Fibroblast of skin of scalp (primary cell): Measurements from ENCODE around the gene PMEPA1.

Experiments
- DNase-seq: peaks from one replicate; pipeline ENCODE4 v3.0.0-alpha.2; 2013

The PMEPA1 gene

DNA sequence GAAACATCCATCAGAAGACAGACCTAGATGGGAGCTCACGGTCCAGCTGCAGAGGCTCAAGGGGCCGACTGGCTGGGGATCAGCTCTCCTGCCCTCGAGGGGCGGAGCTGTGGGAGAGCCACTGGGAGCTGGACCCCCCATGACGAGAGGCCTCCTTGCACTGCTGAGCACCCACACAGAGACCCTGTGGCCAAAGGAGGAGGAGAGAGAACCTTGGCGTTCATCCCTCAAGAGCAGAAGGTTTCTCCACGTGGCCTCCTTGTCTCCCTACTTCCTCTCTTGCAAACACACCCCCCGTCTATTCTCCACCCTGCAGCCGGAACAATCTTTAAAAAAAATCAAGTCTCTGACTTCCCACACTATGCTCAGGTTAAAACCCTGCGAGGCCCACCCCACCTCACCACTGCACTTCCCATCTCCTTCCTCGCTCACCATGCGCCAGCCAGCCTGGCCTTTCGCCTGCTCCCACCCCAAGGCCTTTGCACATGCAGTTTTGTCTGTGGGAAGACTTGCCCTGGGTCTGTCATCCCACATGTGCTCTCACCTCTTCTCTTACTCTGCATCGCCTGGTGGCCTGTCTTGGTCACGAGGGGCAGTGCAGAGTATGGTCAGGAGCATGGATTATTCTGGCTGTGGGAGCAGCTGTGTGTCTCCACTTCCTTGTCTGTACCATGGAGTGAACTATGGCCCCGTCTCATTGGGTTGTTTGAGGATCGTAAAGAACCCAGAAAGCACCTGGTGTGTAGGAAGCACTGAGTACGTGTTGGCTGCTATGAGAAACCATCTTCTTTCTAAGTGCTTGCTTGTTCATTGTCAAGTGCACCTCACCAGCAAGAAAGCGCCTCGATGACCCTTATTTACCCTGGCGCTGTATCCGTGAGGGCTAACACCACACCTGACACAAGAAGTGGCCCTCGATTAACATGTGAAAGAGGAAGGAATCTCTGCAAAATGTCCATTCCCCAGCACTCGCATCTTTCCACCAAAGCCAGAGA lies 32.9 kb downstream of the PMEPA1 start:
- no peak for DNase-seq

DNA sequence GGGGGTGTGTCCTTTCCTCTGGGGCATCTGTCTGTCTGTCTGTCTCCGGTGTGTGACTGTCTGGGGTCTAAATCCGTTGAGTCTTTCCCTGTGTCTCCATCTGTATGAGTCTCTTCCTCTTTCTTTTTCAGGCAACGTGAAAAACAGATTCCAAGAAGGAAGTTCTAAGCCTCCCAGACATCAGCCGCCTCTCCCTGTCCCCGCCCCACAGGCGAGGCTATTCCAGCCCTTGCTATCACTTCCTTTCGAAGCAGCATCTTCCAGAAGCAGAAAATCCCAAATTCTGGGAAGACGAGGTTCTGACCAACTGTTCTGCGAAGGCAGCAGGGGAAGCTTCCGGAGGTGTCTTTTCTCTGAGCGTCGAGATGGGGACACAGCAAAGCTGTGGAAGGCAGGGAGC lies 34.0 kb downstream of the PMEPA1 start:
- DNase-seq: no peak

DNA sequence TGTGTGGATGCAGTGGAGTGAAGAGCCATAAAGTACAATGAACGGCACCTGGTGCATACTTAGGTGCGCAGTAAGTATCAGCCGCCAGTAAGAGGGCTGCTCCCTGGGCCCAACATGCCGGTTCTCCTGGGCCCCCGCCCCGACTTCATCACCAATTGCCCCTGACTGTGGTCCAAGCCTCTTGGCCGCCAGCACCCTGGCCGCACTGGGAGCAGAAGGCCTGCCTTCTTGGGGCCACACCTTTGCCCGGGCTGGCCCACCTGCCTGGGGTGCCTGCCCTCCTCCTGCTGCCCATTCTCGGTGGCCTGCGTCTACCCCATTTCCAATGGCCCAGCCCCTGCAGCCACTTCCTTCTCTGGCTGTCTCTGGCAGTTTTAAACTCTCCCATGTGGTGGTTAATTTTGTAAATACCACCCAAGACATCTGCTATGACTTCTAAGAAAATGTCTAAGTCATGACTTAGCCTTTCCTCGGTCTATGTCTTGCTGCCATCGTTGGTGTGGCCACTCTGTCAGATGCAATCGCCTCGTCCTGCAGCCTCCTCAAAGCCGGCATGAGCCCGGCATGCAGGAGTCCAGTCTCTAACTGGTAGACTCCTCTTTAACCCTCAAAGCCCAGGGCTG lies 36.8 kb downstream of the PMEPA1 start:
- DNase-seq: peak; percentile 9

DNA sequence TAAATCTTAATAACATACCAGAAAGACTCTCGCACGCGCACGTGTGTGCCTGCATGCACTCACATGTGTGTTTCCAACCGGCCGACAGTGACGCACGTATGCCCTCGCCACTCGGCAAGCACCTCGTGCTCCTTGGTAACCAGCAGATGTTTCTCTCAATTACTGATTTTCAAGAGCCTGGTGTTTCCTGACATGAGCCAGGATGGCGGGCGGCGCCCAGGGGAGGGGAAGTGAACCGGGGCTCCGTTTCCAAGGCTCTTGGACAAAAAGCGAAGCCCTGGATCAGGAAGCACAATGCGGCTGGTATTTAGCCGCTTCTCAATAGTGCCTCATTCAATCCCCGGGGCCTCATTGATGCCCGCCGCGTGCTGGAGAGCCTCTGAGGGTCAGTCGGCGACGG lies 37.7 kb downstream of the PMEPA1 start:
- DNase-seq: peak; percentile 13

DNA sequence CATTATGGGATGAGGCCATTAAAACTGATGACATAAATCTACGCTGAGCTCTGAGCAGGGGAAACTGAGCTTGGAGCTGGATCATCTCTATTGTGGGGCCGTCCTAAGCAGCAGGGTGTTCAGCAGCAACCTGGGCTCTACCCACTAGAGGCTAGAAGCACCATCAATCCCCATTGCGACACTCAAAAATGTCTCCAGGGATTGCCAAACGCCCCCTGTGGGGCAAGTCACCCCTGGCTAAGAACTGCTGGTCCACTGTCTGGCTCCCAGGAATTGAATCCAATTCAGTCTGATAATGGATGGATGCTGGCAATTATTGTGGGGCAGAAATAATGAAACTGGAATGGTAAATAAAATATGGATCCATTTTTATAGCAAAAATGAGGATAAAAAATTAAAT lies 38.2 kb downstream of the PMEPA1 start:
- no peak for DNase-seq

DNA sequence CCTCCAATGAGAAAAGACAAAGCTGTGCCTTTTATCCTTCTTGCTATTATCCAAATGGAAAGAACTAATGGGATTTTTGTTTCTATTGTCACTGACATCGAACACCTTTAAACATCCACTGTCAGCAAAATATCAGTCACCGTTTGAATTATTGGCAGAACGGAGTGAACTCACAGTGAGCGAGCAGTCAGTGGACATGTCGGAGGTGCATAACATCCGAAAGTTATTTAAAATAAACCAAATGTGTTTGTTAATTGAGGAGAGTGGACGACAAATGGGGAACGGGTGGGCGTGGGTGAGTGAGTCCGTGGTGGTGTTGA lies 38.8 kb downstream of the PMEPA1 start:
- no peak for DNase-seq

DNA sequence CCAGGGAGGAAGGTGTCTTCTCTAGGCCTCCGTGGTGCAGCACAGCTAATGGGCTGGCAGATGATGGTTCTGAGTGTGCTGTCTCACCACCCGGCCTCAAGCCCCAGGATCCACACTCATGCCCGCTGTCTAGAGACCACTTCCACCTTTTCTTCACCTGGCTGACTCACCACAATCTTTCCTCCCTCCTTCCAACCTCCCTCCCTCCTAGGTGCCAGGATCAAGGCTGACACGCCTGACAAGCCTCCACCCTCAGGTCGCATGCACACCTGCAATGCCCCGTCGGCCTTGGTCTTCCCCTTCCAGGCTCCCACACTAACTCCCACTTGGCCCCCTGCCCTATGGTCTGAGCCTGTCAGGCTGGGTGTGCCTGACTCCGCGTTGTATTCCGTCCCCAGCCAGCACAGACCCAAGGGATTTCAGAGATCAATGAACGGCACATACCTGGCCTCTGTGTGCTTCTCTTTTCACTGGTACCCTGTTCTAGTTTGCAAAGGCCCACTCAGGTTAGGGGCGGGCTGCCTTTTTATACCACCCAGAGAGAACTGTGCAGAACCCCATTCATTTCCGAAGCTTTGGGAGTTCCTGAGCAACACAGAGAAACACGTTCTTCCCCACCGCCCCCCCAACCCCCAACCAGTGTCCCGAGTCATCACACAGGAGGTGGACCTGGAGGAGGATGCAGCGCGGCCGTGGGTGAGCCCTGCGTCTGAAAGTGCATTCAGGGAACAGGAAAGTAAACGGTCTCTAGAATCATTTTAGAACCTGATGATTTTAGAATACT lies 39.3 kb downstream of the PMEPA1 start:
- no peak for DNase-seq

DNA sequence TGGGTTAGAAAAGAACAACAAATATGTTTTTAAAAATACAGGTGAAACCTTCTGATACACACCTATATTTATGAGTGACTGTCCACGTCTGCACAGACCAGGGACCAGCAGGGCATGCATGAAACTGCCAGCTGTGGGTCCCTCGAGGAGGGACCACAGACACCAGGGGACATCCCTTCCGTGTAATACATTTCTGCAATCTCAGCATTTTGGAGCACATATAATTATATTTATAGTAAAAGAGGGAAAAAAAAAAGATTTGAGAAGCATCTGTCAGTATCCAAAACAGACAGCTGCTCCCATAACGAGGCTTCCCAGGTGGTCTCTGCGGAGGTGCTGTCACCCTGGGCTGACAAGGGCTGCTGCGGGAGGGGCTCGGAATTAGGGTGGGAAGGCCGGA lies 40.2 kb downstream of the PMEPA1 start:
- no peak for DNase-seq

DNA sequence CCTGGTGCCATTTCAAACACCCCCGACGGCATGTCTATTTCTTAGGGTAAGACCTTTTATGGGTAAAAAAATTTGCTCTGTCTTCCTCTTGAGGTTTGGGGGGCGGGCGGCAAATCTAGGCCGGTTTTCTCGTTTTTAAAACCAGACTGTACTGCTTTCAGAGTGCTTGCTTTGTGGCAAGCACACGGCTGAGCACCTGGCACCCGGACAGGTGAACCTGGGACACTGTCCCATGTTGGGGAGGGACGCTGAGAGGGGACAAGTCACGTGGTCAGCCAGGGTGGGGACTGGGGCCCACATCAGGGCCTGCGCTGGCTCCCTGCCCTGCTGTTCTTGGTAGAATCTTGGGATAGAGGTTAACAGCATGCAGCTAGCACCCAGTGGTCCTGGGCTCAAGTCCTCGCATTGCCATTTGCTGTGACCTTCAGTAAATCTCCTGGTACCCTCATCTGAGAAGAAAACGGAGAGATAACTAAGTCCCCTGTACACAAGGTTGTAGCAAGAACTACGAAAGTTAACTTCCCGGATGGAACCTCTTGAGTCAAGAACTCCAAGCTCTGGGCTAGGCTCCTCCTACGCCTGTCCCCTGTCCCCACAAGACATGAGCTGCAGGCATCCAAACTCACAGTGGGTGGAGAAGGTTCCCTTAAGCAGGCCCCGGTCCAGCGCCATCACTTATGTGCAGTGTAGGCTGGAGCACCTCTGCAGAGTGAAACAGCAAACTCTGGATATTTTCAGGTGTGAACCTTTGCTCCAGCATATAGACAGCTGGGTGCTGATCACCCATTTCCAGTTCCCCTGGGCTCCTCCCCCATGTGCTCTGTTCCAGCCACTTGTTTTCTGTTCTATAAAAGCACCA lies 41.7 kb downstream of the PMEPA1 start:
- DNase-seq: no peak

DNA sequence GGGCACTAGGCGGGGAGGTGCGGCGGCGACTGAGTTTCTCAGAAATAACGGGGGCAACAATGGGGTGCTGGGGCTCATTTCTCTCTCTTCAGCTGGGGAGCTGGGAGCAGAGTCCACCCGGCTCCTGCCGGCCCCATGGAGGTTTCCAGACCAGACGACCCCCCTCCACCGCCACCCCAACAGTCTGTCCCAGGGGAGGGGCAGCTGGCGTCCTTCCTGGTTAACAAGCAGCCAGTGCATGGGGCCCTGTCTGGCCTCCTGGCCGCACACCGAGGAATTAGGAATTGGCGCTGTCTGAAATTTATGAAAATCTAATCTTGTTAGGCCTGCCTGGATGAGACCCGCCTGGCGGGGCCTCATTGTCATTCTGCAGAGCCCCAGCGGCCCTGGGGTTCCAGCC lies 42.4 kb downstream of the PMEPA1 start:
- no peak for DNase-seq

DNA sequence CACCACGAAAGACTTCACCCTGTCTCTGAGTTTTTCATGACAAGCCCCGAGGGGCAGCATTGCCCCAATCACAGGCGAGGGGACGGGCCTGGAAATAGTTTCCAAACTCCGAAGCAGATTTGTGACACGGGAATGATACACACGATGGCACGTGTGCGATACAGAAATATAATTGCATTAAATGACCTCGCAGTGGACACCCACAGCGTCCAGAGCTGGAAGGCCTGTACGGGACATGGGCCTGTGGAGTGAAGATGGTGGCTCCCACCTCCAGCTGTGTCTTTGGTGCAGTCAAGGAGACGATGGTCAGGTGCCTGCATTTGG lies 43.0 kb downstream of the PMEPA1 start:
- no peak for DNase-seq

DNA sequence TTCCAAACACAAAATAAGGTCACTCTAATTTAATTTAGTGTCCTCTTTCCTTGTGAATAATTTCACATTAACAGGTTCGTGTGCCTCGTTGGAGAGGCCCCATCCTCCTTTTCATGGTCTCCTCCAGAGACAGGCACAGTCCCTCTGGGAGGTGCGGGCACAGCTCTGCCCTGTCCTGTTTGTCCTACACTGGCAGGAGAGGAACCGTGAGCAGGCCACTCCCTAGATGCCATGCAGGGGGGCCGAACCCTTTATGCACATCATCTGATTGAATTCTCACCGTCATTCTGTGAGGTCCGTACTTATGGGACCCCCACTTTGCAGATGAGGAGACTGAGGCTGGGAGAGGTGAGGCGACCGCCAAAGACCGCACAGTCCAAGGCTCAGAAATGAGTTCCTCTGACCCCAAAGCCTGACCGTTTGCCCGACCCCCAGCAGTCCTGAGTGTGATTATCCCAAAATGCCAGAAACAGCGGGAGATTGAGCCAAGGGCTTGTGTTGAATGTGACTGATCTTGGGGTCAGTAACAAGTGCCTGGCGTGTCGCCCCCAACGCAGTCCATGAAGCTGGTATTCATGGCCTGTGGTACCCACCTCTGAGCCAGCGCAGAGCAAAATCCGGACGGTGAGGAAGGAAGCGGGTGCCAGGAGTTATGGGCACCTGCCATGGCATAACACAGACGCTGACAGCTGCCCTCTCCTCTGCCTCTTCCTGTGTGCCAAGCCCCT lies 43.5 kb downstream of the PMEPA1 start:
- no peak for DNase-seq

DNA sequence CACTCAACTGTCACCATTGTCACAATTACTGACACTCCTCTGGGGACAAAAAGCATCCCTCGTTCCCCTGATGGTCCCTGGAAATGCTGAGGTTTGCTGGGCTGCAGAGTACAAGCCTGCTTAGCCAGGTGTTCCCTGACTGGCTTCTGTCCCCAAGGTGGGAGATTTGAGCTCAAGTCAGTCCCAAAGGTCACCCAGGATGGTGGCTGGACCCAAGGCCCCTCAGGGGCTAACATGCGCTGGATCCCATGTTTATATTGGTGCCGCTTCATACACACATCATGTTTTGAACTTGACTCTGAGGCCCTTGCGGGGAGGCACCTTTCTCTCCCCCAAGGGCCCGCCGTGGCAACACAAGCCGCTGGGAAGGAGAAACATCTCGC lies 44.2 kb downstream of the PMEPA1 start:
- DNase-seq: no peak

DNA sequence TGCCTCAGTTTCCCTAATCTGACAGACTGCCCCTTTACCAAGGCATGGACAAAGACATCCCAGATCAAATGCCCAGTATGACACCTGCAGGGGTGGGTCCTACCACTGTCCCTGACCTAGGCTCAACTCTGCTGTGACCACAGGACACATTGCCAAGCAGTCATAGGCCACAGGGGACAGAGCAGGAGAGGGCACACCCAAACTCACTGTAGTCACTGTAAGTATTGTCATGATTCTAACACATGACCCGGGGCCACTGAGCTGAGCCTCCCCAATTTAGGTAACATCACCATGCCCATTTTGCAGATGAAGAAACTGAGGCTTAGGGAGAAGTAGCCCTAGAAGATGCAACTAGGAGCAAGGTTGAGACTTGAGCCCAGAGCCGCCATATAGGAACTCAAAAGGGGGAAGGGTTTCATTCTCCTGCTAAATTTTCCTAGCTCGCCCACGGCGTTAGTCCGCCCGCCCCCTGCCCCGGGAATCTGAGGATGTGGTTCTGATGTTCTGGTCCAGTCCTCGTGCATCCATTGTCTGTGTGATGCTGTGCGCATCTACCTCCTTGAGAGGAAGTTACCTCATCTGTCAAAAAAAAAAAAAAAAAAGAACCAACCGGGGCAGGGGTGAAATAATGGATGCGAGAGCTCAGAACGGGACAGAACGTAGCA lies 44.8 kb downstream of the PMEPA1 start:
- DNase-seq: no peak

DNA sequence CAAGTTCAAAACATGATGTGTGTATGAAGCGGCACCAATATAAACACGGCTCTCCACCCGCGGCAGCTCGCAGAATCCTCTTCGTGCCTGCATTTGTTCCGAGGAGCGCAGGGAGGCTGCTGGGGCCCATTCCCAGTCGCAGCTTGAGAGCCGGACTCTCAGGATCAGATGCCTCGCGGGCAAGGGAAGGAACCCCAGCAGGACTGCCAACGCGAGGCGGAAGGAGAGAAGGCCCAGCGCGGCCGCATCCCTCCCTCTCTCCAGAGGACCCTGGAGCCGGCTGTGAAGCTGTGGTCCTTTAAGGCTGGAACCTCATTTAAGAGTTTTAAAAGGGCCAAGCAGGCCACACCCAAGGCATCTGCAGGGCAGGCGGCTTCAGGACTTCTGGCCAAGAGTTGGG lies 45.3 kb downstream of the PMEPA1 start:
- DNase-seq: no peak

DNA sequence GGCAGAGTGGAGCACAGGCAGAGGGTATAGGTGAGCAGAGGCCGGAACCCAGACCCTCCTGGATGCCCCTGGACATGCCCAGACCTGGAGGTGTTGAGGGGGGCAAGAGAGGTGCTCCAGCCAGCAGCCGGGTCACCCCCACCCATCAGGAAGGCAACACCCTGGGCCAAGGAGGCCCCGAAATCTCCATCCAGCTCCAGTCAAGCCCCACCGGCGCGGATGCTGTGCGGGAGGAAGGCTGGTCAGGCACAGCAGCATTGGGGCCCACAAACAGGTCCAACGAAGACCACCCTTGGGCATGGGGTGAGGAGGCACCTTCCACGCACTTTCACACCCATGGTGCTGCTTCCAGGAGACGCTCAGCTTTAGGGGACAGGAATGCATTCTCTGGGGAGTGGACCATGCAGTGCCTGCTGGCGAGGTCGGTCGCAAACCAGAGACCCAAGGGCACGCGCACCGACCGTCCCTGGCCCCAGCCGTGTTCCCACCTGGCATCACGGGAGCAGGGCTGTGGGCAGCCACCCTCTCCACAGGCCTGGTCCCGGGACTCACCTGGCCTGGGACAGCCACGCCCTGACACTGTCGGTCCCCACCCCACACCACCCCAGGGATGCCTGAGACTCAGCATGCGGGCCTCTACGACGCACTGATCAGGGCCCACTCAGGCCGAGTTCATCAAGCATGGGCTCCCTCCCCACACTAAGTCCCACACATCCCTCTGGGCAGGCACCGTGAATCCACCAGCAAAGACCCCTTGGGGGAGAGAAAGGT lies 45.9 kb downstream of the PMEPA1 start:
- DNase-seq: no peak

DNA sequence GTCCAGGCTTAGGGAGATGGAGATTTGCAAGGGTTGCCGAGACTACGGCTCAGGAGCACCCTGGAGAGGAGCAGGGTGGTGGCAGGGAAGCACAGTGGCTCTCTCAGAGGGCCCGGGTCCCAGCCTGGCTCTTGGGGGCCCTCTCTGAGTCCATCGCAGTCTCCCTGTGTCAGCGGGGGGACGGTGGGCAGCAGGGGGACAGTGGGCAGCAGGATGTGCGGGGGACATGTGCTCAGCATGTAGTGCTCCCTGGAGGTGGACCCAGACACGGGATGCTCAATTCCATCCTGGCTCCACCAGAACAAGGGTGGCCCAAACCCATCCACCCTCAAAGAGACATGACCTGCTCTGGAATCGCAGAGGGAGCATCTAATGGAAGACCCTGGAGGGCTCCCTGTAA lies 46.6 kb downstream of the PMEPA1 start:
- no peak for DNase-seq

DNA sequence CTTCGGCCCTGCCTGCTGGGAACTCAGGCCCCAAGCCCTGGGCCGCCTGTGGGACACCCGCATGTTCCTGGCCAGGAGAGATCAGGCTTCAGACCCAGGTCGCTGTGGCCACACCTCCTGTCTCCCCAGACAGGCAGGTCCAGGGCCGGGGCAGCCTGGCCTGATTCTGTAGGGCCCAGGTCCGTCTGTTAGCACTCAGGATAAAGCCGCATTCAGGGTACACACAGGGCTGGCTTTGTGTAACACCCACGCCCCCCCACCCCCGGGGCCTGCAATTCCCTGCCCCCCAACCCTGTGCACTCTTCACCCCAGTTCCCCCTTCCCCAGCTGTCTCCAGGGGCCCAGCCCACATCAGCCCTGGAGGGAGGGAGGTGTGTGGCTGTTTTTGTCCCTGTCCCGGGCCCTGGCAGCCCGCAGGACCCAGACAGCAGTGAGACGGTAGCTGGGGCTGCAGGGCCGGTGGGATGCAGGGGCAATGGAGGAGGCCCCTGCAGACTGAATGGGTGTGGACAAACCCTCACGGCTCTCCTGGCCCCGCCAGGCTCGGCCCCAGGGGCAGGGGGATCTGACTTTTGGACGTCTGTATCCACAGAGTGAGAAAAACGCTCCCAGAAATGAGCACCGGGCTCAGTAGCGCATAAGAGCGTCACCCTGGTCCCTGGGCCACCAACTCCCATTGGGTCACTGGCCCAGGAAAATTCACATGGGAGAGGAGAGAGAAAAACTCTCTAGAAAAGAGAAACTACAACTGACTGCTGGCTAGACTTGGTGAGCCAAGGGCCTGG lies 47.2 kb downstream of the PMEPA1 start:
- no peak for DNase-seq

DNA sequence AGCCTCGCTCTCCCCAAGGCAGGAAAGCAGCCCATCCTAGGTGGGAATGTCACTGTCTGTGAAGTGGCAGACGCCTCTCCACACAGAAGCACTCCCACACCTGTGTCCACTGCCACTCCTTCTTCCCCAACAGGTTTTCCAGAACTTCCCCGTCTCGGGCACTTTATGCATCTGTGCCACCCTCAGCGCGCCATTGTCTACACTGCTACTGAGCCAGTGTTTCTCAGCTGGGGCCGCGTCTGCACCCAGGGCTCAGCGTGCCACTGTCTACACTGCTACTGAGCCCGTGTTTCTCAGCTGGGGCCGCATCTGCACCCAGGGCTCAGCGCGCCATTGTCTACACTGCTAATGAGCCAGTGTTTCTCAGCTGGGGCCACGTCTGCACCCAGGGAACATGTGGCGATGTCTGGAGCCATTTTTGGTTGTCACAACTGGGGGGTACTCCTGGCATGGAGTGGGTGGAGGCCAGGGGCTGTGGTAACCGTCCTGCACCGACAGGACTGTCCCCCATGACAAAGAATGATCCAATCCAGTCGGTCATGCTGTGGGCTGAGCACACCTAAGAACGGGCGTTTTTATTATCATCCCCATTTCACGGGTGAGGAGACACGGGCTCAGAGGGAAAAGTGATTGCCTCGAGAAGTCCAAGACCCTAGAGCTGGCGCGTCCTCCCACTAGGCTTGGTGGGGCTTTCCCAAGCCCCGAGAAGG lies 47.9 kb downstream of the PMEPA1 start:
- DNase-seq: no peak
